Fibroblast of lung (primary cell): ENCODE measurements around the gene PDE4B. TPM values are rescaled to one million over a fixed set of nuclear protein-coding genes. Genes with fewer than 3 reads are reported as not detected.

Experiments used
- DNase-seq, 2 donors: peaks; one replicate each; pipeline versions ENCODE4 v3.0.0 to v3.0.0-alpha.2; 2010; ENCODE audit warnings: low read depth in 2 of 2
- H2AFZ ChIP-seq: 2 replicates; pipeline ENCODE4 v1.5.1; 2012; ENCODE audit warnings: low read length, control low read depth, inconsistent platforms
- H3K27ac ChIP-seq: 2 replicates; pipeline ENCODE4 v1.5.1; 2011; ENCODE audit warnings: low read length, control low read depth; ENCODE audit not compliant: insufficient read depth
- H3K27me3 ChIP-seq: 2 replicates; pipeline ENCODE4 v1.5.1; 2011; ENCODE audit warnings: mild to moderate bottlenecking, low read length; ENCODE audit not compliant: control insufficient read depth, insufficient read depth
- H3K36me3 ChIP-seq: 2 replicates; pipeline ENCODE4 v1.5.1; 2011; ENCODE audit warnings: low read length; ENCODE audit not compliant: control insufficient read depth, insufficient read depth
- H3K4me1 ChIP-seq: 2 replicates; pipeline ENCODE4 v1.5.1; 2011; ENCODE audit warnings: low read length; ENCODE audit not compliant: control insufficient read depth, insufficient read depth; ENCODE audit errors: extremely low read depth
- H3K4me2 ChIP-seq: 2 replicates; pipeline ENCODE4 v1.5.1; 2011; ENCODE audit warnings: low read length, control low read depth; ENCODE audit not compliant: insufficient read depth; ENCODE audit errors: extremely low read depth
- H3K4me3 ChIP-seq, 4 experiments: fragments of 200-600 bp in 1 of 4; sonication (generic) in 1 of 4; replicated peaks in 1 of 4; 2 replicates each; pipeline ENCODE4 v1.5.1; 2011 to 2016; ENCODE audit warnings: low read length in 4 of 4, low read depth in 3 of 4, mild to moderate bottlenecking in 3 of 4, control low read depth in 2 of 4, inconsistent platforms in 1 of 4, mixed read lengths in 1 of 4; ENCODE audit not compliant: insufficient read depth in 1 of 4; ENCODE audit errors: control extremely low read depth in 1 of 4
- H3K79me2 ChIP-seq: 2 replicates; pipeline ENCODE4 v1.5.1; 2012; ENCODE audit warnings: mild to moderate bottlenecking, low read length, inconsistent platforms; ENCODE audit not compliant: control insufficient read depth, insufficient read depth
- H3K9ac ChIP-seq: 2 replicates; pipeline ENCODE4 v1.5.1; 2011; ENCODE audit warnings: mild to moderate bottlenecking, low read length, control low read depth; ENCODE audit not compliant: insufficient read depth
- H3K9me3 ChIP-seq: 2 replicates; pipeline ENCODE4 v1.5.1; 2012; ENCODE audit warnings: low read depth, low read length; ENCODE audit not compliant: control insufficient read depth, insufficient read depth
- H4K20me1 ChIP-seq: 2 replicates; pipeline ENCODE4 v1.5.1; 2011; ENCODE audit warnings: low read length; ENCODE audit not compliant: control insufficient read depth, insufficient read depth; ENCODE audit errors: extremely low read depth
- CTCF ChIP-seq, 2 donors: IDR thresholded peaks in 1 of 2; conservative IDR thresholded peaks in 1 of 2; 1 replicate in 1 of 2; 2 replicates in 1 of 2; pipeline ENCODE4 v1.5.1; 2011 to 2012; ENCODE audit warnings: low read length in 2 of 2, control low read depth in 1 of 2, inconsistent platforms in 1 of 2, low read depth in 1 of 2, mild to moderate bottlenecking in 1 of 2
- EZH2 ChIP-seq: IDR thresholded peaks from 2 replicates; pipeline ENCODE4 v1.5.1; 2012; ENCODE audit warnings: low read length, control low read depth, mild to moderate bottlenecking; ENCODE audit errors: missing control alignments
- polyA plus RNA-seq, 2 donors: library from polyadenylated mRNA; depleted of rRNA in 1 of 2; stranded (reverse) in 1 of 2; unstranded in 1 of 2; fragments of >200 nt; gene quantifications; 2 replicates each; pipeline ENCODE4 v1.2.1, GENCODE V29; 2011 to 2012; ENCODE audit warnings: missing spikeins in 1 of 2
- total RNA-seq: library from RNA; depleted of rRNA; stranded (reverse); fragments of >200 nt; gene quantifications from 2 replicates; pipeline ENCODE4 v1.2.1, GENCODE V29; 2014

Gene PDE4B
- total and polyA plus RNA-seq, 2 donors (not counting 1 experiment from before 2014, with no cell fraction given) = 3.7 to 19.8 TPM

DNA sequence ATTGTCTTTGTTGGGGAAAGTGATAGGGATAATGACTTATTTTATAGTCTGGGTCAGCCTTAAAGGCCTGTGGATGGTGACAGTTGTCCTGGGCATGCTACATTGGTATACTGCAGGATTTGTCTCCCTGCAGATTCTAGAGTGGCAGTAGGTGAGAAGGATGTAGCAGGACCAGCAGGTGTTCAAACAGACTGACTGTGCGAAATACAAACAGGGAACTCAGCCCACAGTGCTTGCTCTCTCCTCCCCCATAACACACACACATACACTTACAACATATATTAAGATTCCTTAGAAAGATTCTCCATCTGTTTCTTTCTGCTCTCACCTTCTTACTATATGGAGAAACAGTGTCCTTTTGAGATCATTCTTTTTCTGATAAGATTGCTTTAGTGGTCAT is 6.9 kb downstream of the PDE4B start:
- TF ChIP-seq CTCF (conservative IDR thresholded peaks at IDR 0.05 in 1 of 2, IDR thresholded peaks at IDR 0.05 in 1 of 2; ENCODE audit: low read depth in 1 of 2, low read length in 2 of 2) = no peak
- no peak for TF ChIP-seq EZH2
- Histone ChIP-seq H3K27ac (no peak overlapping the region), H3K9ac (no peak overlapping the region), H3K9me3 (no peaks in the 10 kb centered on the region), H3K36me3 (no peaks in the 10 kb centered on the region), H3K4me3 (no peak overlapping the region), H3K27me3 (no peaks in the 10 kb centered on the region), H3K4me2 (no peak overlapping the region), H3K79me2 (peaks cover 12% of the 10 kb centered on the region), H3K4me1 (no peaks in the 10 kb centered on the region), H4K20me1 (no peaks in the 10 kb centered on the region), H2AFZ (no peak overlapping the region)
- DNase-seq = no peak

DNA sequence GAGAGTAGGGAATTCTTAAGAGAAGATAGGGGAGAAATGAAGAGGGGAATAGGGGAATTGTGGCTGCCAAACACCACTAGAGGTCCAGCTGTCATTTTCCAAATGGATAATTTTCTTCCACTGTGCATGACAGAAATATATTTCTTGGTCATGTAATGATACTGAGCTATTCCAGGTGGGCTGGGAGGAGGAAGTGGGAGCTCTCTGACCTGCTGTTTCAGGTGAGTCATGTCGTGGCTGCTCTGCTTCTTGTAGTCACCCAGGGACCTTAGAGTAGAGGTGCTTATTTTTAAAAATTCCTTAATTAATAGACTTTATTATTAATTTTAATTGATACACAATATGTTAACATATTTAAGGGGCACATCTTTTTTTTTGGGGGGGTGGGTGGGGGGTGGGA is 11.9 kb downstream of the PDE4B start:
- H3K79me2 ChIP-seq = peaks cover 8% of the 10 kb centered on the region
- no peaks in the 10 kb centered on the region for H3K9me3 ChIP-seq
- no peaks in the 10 kb centered on the region for H3K27me3 ChIP-seq
- H3K4me2 ChIP-seq = no peak overlapping the region
- no peaks in the 10 kb centered on the region for H3K36me3 ChIP-seq
- no peak for DNase-seq
- H4K20me1 ChIP-seq = no peaks in the 10 kb centered on the region
- H3K9ac ChIP-seq = no peak overlapping the region
- no peaks in the 10 kb centered on the region for H3K4me1 ChIP-seq
- TF ChIP-seq EZH2 (no peak), CTCF (conservative IDR thresholded peaks at IDR 0.05 in 1 of 2, IDR thresholded peaks at IDR 0.05 in 1 of 2; ENCODE audit: low read depth in 1 of 2, low read length in 2 of 2) (no peak)
- no peak overlapping the region for H3K4me3 ChIP-seq
- H3K27ac ChIP-seq = no peak overlapping the region
- H2AFZ ChIP-seq = no peak overlapping the region

DNA sequence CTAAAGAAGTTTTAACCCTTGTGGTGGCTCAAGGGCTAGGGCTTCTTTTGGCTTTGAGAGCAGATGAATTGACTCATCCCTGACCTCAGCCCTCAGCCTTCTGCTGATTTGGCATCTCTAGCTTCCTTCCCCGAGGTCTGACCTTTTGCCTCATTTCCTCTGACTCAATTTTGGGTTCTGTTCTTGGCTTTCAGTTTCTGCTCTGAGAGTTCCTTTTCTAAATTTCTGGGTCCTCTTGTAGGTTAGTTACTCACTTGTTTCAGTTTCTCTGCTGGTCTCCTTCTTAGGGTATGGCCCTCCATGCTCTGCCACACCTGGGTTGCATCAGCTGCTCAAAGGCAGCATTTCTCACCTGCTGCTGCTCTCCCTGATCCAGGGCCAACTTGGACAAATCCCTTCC is 19.4 kb downstream of the PDE4B start:
- peak overlapping the region; percentile 18 to 43 (median 34) for H3K4me3 ChIP-seq
- H2AFZ ChIP-seq = peak overlapping the region; percentile 42
- no peaks in the 10 kb centered on the region for H4K20me1 ChIP-seq
- DNase-seq = peak; percentile 92 to 97
- no peaks in the 10 kb centered on the region for H3K27me3 ChIP-seq
- peaks cover 19% of the 10 kb centered on the region for H3K4me1 ChIP-seq
- peak overlapping the region; percentile 88 for H3K4me2 ChIP-seq
- peaks cover 6% of the 10 kb centered on the region for H3K79me2 ChIP-seq
- H3K27ac ChIP-seq = peak overlapping the region; percentile 75
- H3K9ac ChIP-seq = peak overlapping the region; percentile 45
- no peaks in the 10 kb centered on the region for H3K9me3 ChIP-seq
- H3K36me3 ChIP-seq = no peaks in the 10 kb centered on the region
- TF ChIP-seq EZH2 (no peak), CTCF (conservative IDR thresholded peaks at IDR 0.05 in 1 of 2, IDR thresholded peaks at IDR 0.05 in 1 of 2; ENCODE audit: low read depth in 1 of 2, low read length in 2 of 2) (no peak)
